ENCODE measurements around the gene ZFC3H1.
"Not testable (repeated sequence)": the region's sequence is repeated elsewhere in the genome, so short reads cannot be mapped to it uniquely, and the experiment has no call there.

ZFC3H1 gene, protein sequence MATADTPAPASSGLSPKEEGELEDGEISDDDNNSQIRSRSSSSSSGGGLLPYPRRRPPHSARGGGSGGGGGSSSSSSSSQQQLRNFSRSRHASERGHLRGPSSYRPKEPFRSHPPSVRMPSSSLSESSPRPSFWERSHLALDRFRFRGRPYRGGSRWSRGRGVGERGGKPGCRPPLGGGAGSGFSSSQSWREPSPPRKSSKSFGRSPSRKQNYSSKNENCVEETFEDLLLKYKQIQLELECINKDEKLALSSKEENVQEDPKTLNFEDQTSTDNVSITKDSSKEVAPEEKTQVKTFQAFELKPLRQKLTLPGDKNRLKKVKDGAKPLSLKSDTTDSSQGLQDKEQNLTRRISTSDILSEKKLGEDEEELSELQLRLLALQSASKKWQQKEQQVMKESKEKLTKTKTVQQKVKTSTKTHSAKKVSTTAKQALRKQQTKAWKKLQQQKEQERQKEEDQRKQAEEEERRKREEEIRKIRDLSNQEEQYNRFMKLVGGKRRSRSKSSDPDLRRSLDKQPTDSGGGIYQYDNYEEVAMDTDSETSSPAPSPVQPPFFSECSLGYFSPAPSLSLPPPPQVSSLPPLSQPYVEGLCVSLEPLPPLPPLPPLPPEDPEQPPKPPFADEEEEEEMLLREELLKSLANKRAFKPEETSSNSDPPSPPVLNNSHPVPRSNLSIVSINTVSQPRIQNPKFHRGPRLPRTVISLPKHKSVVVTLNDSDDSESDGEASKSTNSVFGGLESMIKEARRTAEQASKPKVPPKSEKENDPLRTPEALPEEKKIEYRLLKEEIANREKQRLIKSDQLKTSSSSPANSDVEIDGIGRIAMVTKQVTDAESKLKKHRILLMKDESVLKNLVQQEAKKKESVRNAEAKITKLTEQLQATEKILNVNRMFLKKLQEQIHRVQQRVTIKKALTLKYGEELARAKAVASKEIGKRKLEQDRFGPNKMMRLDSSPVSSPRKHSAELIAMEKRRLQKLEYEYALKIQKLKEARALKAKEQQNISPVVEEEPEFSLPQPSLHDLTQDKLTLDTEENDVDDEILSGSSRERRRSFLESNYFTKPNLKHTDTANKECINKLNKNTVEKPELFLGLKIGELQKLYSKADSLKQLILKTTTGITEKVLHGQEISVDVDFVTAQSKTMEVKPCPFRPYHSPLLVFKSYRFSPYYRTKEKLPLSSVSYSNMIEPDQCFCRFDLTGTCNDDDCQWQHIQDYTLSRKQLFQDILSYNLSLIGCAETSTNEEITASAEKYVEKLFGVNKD (N-terminal part only)

DNA sequence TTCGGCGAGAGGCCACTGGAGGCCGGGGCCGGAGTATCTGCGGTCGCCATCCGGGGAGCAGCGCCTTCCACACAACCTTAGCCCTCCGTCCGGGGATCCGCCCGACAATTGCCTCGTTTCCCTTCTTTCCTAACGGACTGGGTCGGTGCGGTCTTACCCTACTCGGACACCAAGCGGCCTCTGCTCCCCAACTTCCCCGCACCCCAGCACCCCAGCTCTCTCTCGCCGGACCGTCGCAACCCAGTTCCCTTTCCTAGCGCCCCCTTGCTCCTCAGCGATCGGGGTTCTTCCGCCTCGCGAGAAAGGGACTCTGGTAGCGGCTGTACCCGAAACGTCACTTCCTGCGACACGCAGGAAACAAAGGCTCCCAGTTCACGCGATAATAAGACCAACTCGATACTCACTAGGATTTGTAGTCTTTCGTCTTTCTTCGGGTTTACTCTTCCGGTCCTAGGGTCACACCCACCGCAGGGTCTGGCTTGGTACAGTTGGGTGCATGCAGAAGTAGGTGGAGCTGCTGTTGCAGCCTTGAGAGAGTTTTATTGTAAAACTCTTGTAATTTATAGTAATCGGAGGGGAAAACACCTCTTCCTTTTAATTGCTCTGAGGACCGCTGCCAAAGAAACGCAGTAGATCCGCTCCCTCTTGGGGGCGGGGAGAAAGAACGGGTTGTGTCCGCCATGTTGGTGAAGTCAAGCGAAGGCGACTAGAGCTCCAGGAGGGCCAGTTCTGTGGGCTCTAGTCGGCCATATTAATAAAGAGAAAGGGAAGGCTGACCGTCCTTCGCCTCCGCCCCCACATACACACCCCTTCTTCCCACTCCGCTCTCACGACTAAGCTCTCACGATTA is at the start of gene ZFC3H1, which contains the start of gene THAP2:
ZFC3H1 (minus strand) TSS at position 288 of the 850 bp plus-strand sequence; CDS start at position 50, 238 bp downstream.
THAP2 (plus strand) TSS at position 741 of the 850 bp plus-strand sequence. CDS start 209 bp downstream, outside the sequence.
- peak; percentile 59 for DNase-seq (ENCODE audit: low read depth)

DNA sequence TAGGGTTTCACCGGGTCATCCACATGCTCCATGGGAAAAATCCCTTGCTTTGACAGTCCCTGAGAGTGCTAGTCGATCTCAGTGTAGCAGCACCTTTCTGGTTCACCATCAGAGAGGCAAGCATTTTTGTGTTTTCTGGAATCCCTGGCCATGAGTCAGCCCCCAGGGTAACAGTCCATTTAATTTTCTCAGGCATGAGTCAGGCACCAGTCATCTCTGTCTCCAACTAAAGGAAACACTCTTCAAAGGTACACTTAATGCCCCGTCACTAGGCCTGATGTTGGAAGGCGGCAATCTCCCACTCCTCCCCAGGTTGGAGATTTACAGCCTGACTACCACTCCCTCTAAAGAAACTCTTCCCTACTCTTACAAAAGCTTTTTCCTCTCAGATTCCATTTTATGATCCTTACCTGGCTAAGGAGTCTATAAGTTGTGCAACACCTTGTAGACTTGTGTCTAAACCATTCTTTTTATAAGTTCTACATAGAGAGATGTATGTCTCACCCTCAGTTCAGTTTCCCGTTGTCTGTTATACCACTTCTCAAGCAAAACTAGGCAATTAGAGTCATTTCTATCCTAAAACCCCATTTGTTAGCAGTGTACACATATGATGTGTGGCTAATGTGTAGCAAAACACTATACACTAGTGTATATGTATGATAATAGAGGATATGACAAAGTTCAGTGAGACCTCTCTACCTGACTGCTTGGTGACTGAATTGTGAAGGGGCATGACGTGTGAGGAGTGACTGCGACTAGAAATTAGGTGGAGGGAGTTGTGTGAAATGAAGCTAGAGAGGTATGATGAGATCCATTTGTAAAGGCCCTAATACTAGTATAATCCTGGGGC is 46.9 kb upstream of the ZFC3H1 start:
- DNase-seq (ENCODE audit: low read depth) = no peak

DNA sequence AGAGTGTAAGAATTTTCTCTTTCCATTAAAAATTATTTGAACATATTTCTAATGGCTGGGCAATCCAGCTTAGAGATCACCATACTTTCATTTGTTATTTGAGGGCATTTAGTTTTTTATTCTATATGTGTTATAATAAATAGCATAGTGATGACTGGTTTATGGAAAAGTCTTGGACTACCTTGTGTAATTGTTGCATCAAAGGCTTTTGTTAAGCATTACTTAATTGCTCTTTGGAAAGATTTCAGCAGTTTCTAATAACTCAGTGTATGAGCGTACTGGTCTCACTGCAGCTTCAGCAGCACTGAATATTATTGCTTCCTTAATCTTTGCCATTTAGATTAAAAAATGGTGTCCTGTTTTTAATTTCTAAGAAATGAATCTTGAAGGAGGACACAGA is 45.0 kb upstream of the ZFC3H1 start:
- DNase-seq (ENCODE audit: low read depth) = no peak

DNA sequence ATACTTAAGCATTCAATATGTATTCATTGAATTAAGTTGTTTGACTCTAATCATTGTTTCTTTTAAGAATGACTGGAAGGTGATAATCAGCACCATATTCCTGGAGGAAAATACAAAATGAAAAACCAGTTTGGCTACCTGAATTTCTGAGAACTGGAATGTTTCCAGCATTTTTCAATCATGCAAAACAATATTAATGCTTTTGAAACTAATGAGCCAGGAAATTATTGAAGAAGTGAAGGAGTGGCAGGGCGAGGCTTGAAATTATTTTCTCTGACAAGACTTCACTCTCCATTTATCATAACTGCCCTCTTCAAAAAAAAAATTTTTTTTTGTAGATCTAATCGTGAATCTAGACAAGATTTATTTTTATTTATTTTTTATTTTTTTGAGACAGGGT is 41.3 kb upstream of the ZFC3H1 start:
- DNase-seq (ENCODE audit: low read depth) = no peak

DNA sequence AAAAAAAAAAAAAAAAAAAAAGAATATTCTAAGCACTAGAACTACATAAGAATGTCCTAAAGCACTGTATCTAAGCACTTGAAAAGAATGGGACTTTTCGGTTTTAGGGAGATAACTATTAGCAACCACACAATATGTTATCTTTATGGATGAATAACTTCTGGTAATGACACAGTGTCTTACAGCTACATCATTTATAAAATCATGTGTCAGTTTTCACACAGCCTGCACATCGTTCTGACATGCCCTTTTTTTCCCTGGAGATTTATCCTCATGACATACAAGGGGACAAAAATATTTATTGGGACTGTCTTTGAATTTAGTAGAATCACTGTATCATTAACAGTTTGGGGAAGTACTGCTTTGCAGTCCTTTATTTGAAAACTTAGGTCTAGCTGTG is 39.6 kb upstream of the ZFC3H1 start:
- DNase-seq (ENCODE audit: low read depth) = no peak

DNA sequence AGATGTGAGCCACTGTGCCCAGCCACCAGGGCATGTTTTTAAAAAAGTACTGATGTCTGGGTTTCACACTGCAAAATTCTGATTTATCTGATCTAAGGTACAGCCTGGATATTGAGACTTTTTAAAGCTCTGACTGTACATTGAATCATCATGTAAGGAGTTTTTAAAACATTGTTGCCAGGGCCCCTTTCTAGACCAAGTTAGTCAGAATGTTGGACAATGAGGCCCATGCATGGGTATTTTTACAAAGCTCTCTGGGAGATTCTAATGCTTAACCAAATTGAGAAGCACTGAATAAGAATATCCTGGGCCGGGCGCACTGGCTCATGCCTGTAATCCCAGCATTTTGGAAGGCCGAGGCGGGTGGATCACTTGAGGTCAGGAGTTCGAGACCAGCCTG is 38.9 kb upstream of the ZFC3H1 start:
- DNase-seq (ENCODE audit: low read depth) = no peak

DNA sequence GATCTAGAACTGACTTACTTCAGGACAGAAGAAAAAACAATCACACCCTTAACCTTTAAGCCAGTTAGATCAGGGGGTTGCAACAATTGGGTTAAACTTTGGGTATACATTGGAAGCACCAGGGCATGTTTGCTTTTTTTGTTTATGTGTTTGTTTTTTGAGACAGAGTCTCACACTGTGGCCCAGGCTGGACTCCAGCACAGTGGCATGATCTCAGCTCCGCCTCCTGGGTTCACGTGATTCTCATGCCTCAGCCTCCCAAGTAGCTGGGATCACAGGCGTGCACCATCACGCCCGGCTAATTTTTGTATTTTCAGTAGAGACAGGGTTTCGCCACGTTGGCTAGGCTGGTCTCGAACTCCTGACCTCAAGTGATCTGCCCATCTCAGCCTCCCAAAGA is 38.5 kb upstream of the ZFC3H1 start:
- DNase-seq (ENCODE audit: low read depth) = not testable (repeated sequence)

DNA sequence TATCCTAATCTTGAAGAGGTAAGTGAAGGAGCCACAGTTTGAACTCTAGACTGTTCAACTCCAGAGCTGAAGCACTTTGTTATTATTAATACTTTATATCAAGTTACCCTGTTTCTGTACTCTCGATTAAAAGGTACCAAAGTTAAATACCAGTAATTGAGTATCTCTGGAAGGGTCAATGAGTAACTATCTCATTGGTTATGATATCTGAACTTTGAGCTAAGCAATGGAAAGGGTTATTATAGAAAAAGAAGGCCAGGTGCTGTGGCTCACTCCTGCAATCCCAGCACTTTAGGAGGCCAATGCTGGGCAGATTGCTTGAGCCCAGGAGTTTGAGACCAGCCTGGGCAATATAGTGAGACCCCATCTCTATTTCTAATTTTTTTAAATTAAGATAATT is 32.1 kb upstream of the ZFC3H1 start:
- no peak for DNase-seq (ENCODE audit: low read depth)

DNA sequence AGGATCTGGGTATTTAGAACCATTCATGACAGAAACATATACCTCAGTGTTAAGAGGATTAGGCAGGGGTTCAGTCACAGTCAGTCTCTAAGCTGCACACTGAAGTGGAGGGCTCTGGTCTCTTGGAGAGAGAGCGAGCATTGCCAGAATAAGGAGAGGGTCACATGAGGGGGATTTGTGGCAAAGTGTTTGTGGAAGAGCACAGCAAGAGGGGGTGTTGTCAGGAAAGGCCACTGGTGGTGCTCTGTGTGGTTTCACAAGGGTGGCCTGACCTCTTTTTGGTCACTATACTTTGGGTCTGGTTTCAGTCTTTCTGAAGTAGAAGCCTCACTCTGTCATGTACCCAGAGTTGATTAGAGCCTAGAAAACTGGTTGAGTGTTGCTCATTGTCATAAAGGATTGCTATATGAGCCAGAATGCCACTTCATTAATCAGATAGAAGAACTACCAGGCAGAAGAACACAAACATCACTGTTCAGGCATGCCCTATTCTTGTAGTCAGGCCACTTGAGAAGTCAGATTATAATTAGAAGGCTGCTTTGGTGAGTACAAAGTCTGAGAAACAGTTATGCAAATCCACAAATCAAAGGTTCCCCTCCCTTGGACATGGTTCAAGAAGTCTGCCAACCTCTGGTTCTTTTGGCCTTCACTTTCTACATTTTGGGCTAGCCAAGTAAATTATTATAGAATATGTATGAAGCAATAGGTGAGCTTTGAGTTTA is 30.6 kb upstream of the ZFC3H1 start:
- no peak for DNase-seq (ENCODE audit: low read depth)

DNA sequence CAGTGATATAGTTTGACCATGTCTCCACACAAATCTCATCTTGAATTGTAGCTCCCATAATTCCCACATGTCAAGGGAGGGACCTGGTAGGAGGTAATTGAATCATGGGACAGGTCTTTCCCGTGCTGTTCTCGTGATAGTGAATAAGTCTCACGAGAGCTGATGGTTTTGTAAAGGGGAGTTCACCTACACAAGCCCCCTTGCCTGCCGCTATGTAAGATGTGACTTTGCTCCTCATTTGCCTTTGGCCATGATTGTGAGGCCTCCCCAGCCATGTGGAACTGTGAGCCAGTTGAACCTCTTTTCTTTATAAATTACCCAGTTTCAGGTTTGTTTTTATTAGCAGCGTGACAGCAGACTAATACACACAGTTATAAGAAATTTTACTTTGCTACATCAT is 30.0 kb upstream of the ZFC3H1 start:
- DNase-seq (ENCODE audit: low read depth) = not testable (repeated sequence)

DNA sequence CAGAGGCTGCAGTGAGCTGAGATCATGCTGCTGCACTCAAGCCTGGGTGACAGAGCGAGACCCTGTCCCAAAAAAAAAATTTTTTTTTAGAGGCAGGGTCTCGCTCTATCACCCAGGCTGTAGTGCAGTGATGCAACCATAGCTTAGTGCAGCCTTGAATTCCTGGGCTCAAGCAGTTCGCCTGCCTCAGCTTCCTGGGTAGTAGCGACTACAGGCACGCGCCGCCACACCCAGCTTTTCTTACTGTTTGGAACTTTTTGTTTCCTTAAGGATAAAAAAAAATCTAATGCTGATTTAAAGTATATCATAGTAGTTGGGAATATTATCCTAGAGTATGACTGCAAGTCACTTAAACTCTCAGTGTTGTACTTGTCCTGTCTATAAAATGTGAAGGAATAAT is 29.5 kb upstream of the ZFC3H1 start:
- no peak for DNase-seq (ENCODE audit: low read depth)

DNA sequence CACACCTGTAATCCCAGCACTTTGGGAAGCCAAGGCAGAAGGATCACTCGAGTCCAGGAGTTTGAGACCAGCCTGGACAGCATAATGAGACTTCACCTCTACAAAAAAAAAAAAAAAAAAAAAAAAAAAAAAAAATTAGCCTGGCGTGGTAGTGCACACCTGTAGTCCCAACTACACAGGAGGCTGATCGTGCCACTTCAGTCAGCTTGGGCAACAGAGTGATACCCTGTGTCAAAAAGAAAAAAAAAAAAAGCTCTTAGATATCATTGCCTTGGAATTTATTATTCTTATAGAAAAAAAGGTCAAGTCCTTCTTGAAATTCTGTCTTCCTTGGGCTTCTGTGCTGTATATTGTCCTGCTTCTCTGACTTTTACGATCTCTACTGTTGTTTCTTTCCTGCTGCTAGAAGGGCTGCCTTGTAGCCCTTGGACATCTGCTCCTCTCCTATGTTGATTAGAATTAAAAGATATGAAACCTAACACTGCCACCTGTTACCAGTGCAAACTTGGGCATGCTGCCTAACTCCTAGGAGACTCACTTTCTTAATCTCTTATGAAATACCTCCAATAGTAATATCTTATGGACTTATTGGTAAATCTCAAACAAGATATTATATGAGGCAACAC is 28.0 kb upstream of the ZFC3H1 start:
- no peak for DNase-seq (ENCODE audit: low read depth)

DNA sequence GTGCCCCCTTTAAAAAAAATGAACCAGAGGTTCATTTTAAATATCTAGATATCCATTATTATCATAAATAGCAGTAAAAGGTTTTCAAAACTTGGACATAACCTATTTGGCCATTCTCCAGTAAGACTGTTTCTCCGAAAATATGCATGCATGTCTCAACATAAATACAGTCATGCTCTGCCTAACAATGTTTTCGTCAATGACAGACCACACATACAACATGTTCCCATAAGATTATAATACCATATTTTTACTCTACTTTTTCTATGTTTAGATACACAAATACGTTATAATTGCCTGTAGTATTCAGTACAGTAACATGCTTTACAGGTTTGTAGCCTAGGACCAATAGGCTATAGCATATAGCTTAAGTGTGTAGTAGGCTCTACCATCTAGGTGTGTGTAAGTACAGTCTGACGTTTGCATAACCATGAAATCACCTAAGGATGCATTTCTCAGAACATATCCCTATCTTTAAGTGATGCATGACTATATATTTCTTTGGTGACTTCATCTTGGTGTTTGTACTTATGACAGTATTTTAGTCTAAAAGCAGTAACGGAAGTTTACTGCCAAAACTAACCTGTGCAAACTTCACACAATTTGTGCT is 25.4 kb upstream of the ZFC3H1 start:
- no peak for DNase-seq (ENCODE audit: low read depth)

DNA sequence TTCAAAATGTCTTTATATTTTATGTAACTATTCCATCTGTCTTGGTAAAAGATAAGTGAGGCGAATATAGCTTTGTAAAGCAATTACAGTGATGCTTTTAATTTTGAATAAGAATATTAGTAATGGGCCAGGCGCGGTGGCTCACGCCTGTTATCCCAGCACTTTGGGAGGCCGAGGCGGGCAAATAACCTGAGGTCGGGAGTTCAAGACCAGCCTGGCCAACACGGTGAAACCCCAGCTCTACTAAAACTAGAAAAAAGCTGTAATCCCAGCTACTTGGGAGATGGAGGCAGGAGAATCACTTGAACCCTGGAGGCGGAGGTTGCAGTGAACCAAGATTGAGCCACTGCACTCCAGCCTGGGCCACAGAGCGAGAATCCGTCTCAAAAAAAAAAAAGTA is 23.5 kb upstream of the ZFC3H1 start:
- not testable (repeated sequence) for DNase-seq (ENCODE audit: low read depth)

DNA sequence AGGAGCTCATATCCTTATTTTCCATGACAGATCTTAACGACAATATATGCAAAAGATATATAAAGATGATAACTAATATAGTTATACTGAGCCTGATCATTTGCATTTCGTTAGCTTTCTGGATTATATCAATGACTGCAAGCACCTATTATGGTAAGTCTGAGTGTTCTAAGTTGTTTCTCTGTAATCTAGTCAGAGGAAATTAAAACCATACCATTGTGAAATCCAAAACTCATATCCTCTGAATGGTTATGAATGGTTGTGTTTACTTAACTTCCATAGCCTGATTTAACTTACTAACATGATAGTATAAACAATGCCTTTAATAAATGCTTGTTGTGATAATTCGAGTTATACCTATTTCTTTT is 23.0 kb upstream of the ZFC3H1 start:
- DNase-seq (ENCODE audit: low read depth) = no peak

DNA sequence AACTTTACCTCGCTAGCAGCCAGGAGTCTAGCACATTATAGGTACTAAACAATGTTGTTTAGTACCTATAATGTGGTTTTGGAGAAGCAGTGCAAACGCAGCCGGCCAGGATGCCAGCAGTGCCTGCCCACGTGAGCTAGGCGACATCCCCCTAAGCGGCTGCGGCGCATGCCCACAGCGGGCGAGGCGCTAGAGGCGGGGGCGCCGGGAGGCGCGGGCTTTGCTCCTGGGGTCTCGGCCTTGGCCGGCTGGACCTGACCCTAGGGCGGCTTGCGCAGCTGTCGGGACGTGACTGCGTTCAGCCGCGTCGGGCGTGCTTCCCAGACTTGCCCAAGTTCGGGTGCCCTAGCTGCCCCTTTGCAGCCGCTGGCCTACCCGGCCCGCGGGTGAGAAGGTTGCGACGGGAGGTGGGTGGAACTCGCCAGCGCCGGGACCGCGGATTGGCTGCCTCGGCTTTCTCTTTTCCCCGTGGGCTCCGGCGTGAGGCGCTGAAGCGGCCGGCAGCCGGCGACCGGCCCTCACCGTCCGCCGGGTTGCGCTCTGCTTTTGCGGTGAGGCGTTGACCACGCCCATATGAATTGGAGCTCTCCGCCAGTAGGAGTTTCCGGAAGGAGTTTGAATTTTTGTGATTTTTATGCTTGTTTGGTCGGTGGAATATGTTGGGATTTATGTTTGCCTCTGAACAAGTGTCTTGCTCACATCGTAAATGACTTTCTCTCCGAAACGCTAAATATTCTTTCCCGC is 22.4 kb upstream of the ZFC3H1 start, which contains the start of gene TMEM19:
TMEM19 (plus strand) TSS at position 169 of the 744 bp plus-strand sequence. CDS start 599 bp downstream, outside the sequence.
- peak; percentile 54 for DNase-seq (ENCODE audit: low read depth)

DNA sequence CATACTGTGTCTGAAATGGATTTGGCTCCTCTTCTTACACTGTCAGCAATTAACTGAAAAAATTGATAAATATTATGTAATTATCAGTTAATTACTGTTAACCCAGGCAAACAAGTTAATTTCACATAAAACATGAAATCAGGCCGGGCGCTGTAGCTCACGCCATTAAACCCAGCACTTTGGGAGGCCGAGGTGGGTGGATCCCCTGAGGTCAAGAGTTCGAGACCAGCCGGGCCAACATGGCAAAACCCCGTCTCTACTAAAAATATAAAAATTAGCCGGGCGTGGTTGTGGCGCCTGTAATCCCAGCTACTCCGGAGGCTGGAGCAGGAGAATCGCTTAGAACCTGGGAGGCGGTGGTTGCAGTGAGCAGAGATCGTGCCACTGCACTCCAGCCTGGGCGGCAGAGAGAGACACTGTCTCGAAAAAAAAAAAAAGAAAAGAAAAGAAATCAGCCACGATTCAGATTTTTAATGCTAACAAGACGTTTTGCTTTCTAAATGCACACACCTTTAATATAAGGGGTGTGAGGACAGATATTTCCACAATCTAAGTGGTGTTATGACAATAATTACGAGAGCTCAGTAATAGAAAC is 21.8 kb upstream of the ZFC3H1 start:
- DNase-seq (ENCODE audit: low read depth) = no peak
